SK-N-MC (cell line): ENCODE measurements around the gene LRRC32.

Experiments used
- DNase-seq: peaks from one replicate; pipeline ENCODE4 v3.0.0-alpha.2; 2011; ENCODE audit warnings: low read depth, low spot score
- H3K27ac ChIP-seq: fragments of 200-600 bp; sonication (generic); 2 replicates; pipeline ENCODE4 v1.5.1; 2016; ENCODE audit warnings: mixed run types
- H3K36me3 ChIP-seq: fragments of 200-600 bp; sonication (generic); 2 replicates; pipeline ENCODE4 v1.6.1; 2017; ENCODE audit warnings: antibody characterized with exemption, low read length, mixed read lengths; ENCODE audit not compliant: insufficient read depth
- H3K4me3 ChIP-seq: fragments of 200-600 bp; sonication (generic); 2 replicates; pipeline ENCODE4 v1.5.1; 2016
- H3K9ac ChIP-seq: fragments of 200-600 bp; sonication (generic); 2 replicates; pipeline ENCODE4 v1.8.0; 2017; ENCODE audit warnings: mixed run types, mixed read lengths; ENCODE audit not compliant: insufficient read length
- H3K9me3 ChIP-seq: fragments of 200-600 bp; sonication (generic); 2 replicates; pipeline ENCODE4 v1.6.1; 2017; ENCODE audit warnings: low read depth, mild to moderate bottlenecking, antibody characterized with exemption, low read length, moderate library complexity, mixed read lengths
- EZH2 ChIP-seq: fragments of 200-600 bp; sonication (generic); IDR thresholded peaks from one replicate; pipeline ENCODE4 v1.6.1; 2017; ENCODE audit warnings: antibody characterized with exemption
- FOXP2 ChIP-seq: optimal IDR thresholded peaks from 2 replicates; pipeline ENCODE3; 2011; ENCODE audit warnings: mild to moderate bottlenecking, moderate library complexity; ENCODE audit not compliant: insufficient read depth; ENCODE audit errors: extremely low read length, control extremely low read depth
- POLR2AphosphoS5 ChIP-seq: IDR thresholded peaks from 2 replicates; pipeline ENCODE4 v1.6.1; 2012; ENCODE audit warnings: mild to moderate bottlenecking, low read depth, low read length, borderline replicate concordance

The LRRC32 gene

DNA sequence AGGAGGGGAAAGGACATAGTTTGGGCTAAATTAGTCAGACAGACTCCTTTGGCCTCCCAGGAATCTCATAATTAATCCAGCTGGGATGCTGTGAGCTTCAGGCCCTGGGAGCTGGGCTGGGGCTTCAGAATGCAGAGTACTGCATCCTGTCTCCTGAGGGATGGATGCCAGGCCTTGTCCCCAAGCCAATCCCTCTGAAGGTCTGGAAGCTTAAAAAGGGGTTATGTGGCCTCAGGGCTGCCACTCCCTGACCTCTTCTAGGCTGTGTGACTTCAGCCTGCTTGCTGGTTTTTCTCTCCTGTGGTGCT lies 6.9 kb upstream of the LRRC32 start:
- Histone ChIP-seq H3K4me3 (no peak overlapping the region), H3K9me3 (no peaks in the 10 kb centered on the region), H3K36me3 (no peaks in the 10 kb centered on the region), H3K27ac (no peak overlapping the region), H3K9ac (no peak overlapping the region)
- no peak for TF ChIP-seq POLR2AphosphoS5
- no peak for TF ChIP-seq FOXP2
- no peak for TF ChIP-seq EZH2
- no peak for DNase-seq

DNA sequence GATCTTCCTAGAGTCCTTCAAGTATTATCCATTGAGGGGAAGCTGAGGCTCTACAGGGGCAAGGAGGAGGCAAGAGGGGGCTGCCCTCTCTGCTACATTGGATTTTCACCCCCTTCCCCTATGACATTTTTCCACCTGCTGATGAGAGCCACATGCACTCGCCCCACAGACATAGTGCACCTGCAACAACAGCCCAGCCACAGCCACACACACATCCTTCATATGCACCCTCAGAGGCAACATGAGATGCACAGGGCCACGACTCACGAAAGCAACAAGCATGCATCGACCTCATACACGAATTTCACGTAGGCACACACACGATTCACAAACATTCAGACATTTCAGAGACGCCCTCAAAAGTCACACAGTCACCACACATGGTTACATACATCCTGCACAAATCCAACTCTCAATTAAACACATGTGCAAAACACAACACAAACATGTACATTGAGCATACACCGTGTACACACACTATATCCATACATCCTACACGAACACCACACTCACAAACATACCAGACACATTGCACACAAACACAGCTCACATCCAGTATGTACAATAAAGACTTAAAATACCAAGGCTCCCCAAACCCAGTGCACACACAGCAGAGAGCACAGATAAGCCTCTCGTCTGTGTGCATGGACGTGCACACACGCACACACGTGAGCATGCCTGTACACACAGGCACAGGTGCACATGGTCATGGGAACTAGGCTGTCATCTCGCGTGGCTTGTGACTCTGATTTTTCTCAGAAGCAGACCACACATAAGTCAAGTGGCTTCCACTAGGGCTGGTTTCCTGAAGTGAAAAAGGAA lies 6.3 kb upstream of the LRRC32 start:
- TF ChIP-seq FOXP2 (no peak), POLR2AphosphoS5 (no peak), EZH2 (no peak)
- H3K27ac ChIP-seq, result no peak overlapping the region
- no peak for DNase-seq
- H3K9ac ChIP-seq, result no peak overlapping the region
- no peaks in the 10 kb centered on the region for H3K9me3 ChIP-seq
- H3K4me3 ChIP-seq, result no peak overlapping the region
- H3K36me3 ChIP-seq, result no peaks in the 10 kb centered on the region

- Histone ChIP-seq H3K36me3 (no peaks in the 10 kb centered on the region), H3K9me3 (no peaks in the 10 kb centered on the region), H3K27ac (no peak overlapping the region), H3K9ac (no peak overlapping the region), H3K4me3 (no peak overlapping the region)
- no peak for DNase-seq
- no peak for TF ChIP-seq POLR2AphosphoS5
- no peak for TF ChIP-seq EZH2
These were observed 4.2 kb upstream of the LRRC32 start for GRCh38 chr11:76674517-76675400.

DNA sequence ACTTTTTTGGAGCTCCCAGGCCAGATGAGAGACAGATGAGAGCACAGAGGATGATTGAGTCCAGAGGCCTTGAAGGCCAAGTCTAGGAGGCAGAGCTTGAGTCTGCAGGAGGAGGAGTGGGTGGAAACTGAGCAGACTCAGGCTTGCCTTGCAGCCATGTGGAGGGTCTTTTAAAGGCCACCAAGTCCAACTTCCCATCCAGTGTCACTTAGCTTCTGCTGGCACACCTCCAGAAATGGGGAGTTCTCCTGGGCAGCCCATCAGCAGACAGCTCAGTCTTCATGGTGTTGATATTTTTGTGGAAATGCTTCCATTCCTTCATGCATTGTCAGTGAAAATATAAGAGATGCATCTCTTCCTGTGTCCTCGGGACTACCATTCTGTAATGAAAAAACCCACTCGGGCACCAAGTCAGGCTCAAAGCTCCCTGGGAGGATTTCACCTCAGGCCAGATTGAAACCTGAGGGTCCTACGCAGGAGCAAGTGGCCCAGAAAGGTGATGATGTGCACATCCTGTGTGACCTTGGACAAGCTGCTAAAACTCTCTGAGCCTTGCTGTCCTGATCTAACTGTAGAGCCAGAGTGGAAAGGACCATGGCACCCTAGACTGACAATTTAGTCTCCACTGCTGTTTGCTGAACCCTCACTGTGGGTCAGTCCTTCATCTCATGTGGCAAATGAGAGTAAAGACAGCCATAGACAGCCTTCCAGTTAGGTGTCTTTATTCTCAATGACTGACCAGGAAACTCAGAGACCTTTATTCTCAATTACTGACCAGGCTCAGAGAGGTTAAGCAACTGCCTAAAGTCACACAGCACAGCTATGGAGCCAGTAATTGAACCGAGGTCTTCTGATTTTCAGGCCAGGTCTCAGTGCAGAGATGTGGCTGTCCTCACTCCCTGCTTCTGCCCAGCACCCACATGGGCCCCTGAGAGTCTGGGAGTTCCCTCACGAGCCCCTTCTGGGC lies 2.9 kb upstream of the LRRC32 start:
- Histone ChIP-seq H3K4me3 (no peak overlapping the region), H3K9me3 (no peaks in the 10 kb centered on the region), H3K27ac (no peak overlapping the region), H3K9ac (no peak overlapping the region), H3K36me3 (no peaks in the 10 kb centered on the region)
- DNase-seq, result no peak
- TF ChIP-seq FOXP2, result no peak
- no peak for TF ChIP-seq POLR2AphosphoS5
- no peak for TF ChIP-seq EZH2

- DNase-seq, result no peak
- TF ChIP-seq POLR2AphosphoS5, result no peak
- TF ChIP-seq EZH2, result no peak
- no peak for TF ChIP-seq FOXP2
- Histone ChIP-seq H3K9ac (no peak overlapping the region), H3K36me3 (no peaks in the 10 kb centered on the region), H3K9me3 (no peaks in the 10 kb centered on the region), H3K4me3 (no peak overlapping the region), H3K27ac (no peak overlapping the region)
These were observed 2.1 kb upstream of the LRRC32 start for GRCh38 chr11:76672431-76673175.

GRCh38 chr11:76671626-76672309 lies 1.2 kb upstream of the LRRC32 start:
- no peak for TF ChIP-seq POLR2AphosphoS5
- no peak for TF ChIP-seq EZH2
- TF ChIP-seq FOXP2, result no peak
- no peak overlapping the region for H3K27ac ChIP-seq
- no peak for DNase-seq
- no peak overlapping the region for H3K9ac ChIP-seq
- H3K36me3 ChIP-seq, result no peaks in the 10 kb centered on the region
- H3K9me3 ChIP-seq, result no peaks in the 10 kb centered on the region
- H3K4me3 ChIP-seq, result no peak overlapping the region

GRCh38 chr11:76671237-76671592 lies 668 bp upstream of the LRRC32 start:
- Histone ChIP-seq H3K4me3 (no peak overlapping the region), H3K9ac (no peak overlapping the region), H3K36me3 (no peaks in the 10 kb centered on the region), H3K9me3 (no peaks in the 10 kb centered on the region), H3K27ac (no peak overlapping the region)
- TF ChIP-seq EZH2 (no peak), POLR2AphosphoS5 (no peak), FOXP2 (no peak)
- DNase-seq, result no peak
